HG02943 (cell line): ENCODE measurements around the gene RFNG.

ENCODE experiments used
- ATAC-seq: cut with Tn5 transposase; IDR thresholded peaks from one replicate; pipeline ENCODE4 v1.9.1; 2021; ENCODE audit warnings: mild to moderate bottlenecking, low read depth, moderate library complexity; ENCODE audit not compliant: unreplicated experiment

Gene RFNG

GRCh38 chr17:82089723-82090548 lies 38.3 kb upstream of the RFNG start:
- ATAC-seq = no peak

- no peak for ATAC-seq
Observed at GRCh38 chr17:82088838-82089722, 37.5 kb upstream of the RFNG start.

- no peak for ATAC-seq
Observed at GRCh38 chr17:82087961-82088837, 36.6 kb upstream of the RFNG start.

- no peak for ATAC-seq
Observed at GRCh38 chr17:82086941-82087906, 35.6 kb upstream of the RFNG start.

- ATAC-seq = no peak
Observed at GRCh38 chr17:82085931-82086764, 34.5 kb upstream of the RFNG start.

GRCh38 chr17:82085031-82085861 lies 33.6 kb upstream of the RFNG start:
- ATAC-seq = no peak

- ATAC-seq = no peak
Observed at GRCh38 chr17:82084373-82085030, 32.9 kb upstream of the RFNG start.

- no peak for ATAC-seq
Observed at GRCh38 chr17:82083533-82084359, 32.1 kb upstream of the RFNG start.

- no peak for ATAC-seq
Observed at GRCh38 chr17:82083009-82083408, 31.4 kb upstream of the RFNG start.

GRCh38 chr17:82082456-82082855 lies 30.8 kb upstream of the RFNG start:
- ATAC-seq = no peak

GRCh38 chr17:82081966-82082365 lies 30.4 kb upstream of the RFNG start:
- ATAC-seq = no peak

- ATAC-seq = no peak
Observed at GRCh38 chr17:82081546-82081945, 29.9 kb upstream of the RFNG start.

- ATAC-seq = no peak
Observed at GRCh38 chr17:82080789-82081464, 29.3 kb upstream of the RFNG start.

- no peak for ATAC-seq
Observed at GRCh38 chr17:82080048-82080788, 28.6 kb upstream of the RFNG start.

- ATAC-seq = no peak
Observed at GRCh38 chr17:82079001-82079677, 27.5 kb upstream of the RFNG start.
